Measurements from ENCODE around the gene CHST8. TPM values are rescaled to one million over a fixed set of nuclear protein-coding genes. Genes with fewer than 3 reads are reported as not detected.

Gene CHST8
- total RNA-seq, 5 donors from 2014 or later (not counting 1 experiment from before 2014, with no cell fraction given): not detected

GRCh38 chr19:33808399-33808798, 186.6 kb downstream of the CHST8 start:
- Mint-ChIP-seq H3K36me3 (no peaks in the 10 kb centered on the region), H3K9me3 (no peaks in the 10 kb centered on the region), H3K4me1 (peaks cover 0 to 17% (median 7%) of the 10 kb centered on the region in 3 donors), H3K27me3 (no peaks in the 10 kb centered on the region), H3K4me3 (no peak overlapping the region), H3K27ac (no peak overlapping the region)
- CTCF ChIA-PET: no interaction called here
- no peak for ATAC-seq (replicated peaks in 1 of 4)
- POLR2A ChIA-PET: no interaction called here
- Histone ChIP-seq H3K9me3 (no peaks in the 10 kb centered on the region), H3K27me3 (replicated peaks in 1 of 2; ENCODE audit: control insufficient read depth in 2 of 2, extremely low read depth in 1 of 2, insufficient read depth in 2 of 2, low read length in 1 of 2) (peaks cover 0 to 1% of the 10 kb centered on the region in 2 experiments), H3K4me3 (ENCODE audit: control insufficient read depth in 1 of 2, extremely low read depth in 1 of 2, low read length in 1 of 2) (no peak overlapping the region), H3K4me1 (ENCODE audit: control insufficient read depth in 1 of 2, extremely low read depth in 1 of 2, insufficient read depth in 2 of 2, low read length in 2 of 2) (peaks cover 0 to 21% of the 10 kb centered on the region in 2 experiments), H3K36me3 (ENCODE audit: control insufficient read depth in 2 of 2, extremely low read depth in 1 of 2, insufficient read depth in 1 of 2, low read length in 1 of 2) (no peaks in the 10 kb centered on the region), H3K27ac (ENCODE audit: low read length) (no peak overlapping the region)
- 75% methylated on average over 1 of the region's 1 CpG for WGBS (ENCODE audit: insufficient coverage)
- DNase-seq: no peak

GRCh38 chr19:33809960-33810359, 188.2 kb downstream of the CHST8 start:
- WGBS (ENCODE audit: insufficient coverage): 100% methylated on average over 1 of the region's 6 CpGs
- Mint-ChIP-seq H3K4me3 (no peak overlapping the region), H3K27me3 (no peaks in the 10 kb centered on the region), H3K27ac (no peak overlapping the region), H3K4me1 (peaks cover 0 to 17% (median 7%) of the 10 kb centered on the region in 3 donors), H3K9me3 (no peaks in the 10 kb centered on the region), H3K36me3 (no peaks in the 10 kb centered on the region)
- ATAC-seq (replicated peaks in 1 of 4): no peak
- ChIA-PET POLR2A (no interaction called here), CTCF (no interaction called here)
- DNase-seq: no peak
- Histone ChIP-seq H3K9me3 (no peaks in the 10 kb centered on the region), H3K4me3 (ENCODE audit: control insufficient read depth in 1 of 2, extremely low read depth in 1 of 2, low read length in 1 of 2) (no peak overlapping the region), H3K4me1 (ENCODE audit: control insufficient read depth in 1 of 2, extremely low read depth in 1 of 2, insufficient read depth in 2 of 2, low read length in 2 of 2) (peaks cover 0 to 21% of the 10 kb centered on the region in 2 experiments), H3K36me3 (ENCODE audit: control insufficient read depth in 2 of 2, extremely low read depth in 1 of 2, insufficient read depth in 1 of 2, low read length in 1 of 2) (no peaks in the 10 kb centered on the region), H3K27me3 (replicated peaks in 1 of 2; ENCODE audit: control insufficient read depth in 2 of 2, extremely low read depth in 1 of 2, insufficient read depth in 2 of 2, low read length in 1 of 2) (no peaks in the 10 kb centered on the region), H3K27ac (ENCODE audit: low read length) (no peak overlapping the region)

GRCh38 chr19:33810821-33811220, 189.1 kb downstream of the CHST8 start:
- peaks cover 0 to 4% of the 10 kb centered on the region in 2 experiments for H3K27me3 ChIP-seq (replicated peaks in 1 of 2; ENCODE audit: control insufficient read depth in 2 of 2, extremely low read depth in 1 of 2, insufficient read depth in 2 of 2, low read length in 1 of 2)
- Mint-ChIP-seq H3K4me1 (peaks cover 0 to 13% (median 7%) of the 10 kb centered on the region in 3 donors), H3K27ac (no peak overlapping the region), H3K36me3 (no peaks in the 10 kb centered on the region), H3K4me3 (no peak overlapping the region), H3K9me3 (no peaks in the 10 kb centered on the region), H3K27me3 (no peaks in the 10 kb centered on the region)
- ATAC-seq (replicated peaks in 1 of 4) (no peak), DNase-seq (no peak)
- ChIA-PET POLR2A (interaction anchor here in 1 of 2 donors (0.6 kb wide), 1 partner anchor 381 kb away, joined by 4 read pairs; no protein-coding TSS in a partner anchor), CTCF (no interaction called here)
- no peak overlapping the region for H3K27ac ChIP-seq (ENCODE audit: low read length)
- no peaks in the 10 kb centered on the region for H3K9me3 ChIP-seq
- H3K4me3 ChIP-seq (ENCODE audit: control insufficient read depth in 1 of 2, extremely low read depth in 1 of 2, low read length in 1 of 2): no peak overlapping the region
- H3K36me3 ChIP-seq (ENCODE audit: control insufficient read depth in 2 of 2, extremely low read depth in 1 of 2, insufficient read depth in 1 of 2, low read length in 1 of 2): no peaks in the 10 kb centered on the region
- peaks cover 0 to 13% of the 10 kb centered on the region in 2 experiments for H3K4me1 ChIP-seq (ENCODE audit: control insufficient read depth in 1 of 2, extremely low read depth in 1 of 2, insufficient read depth in 2 of 2, low read length in 2 of 2)
- 84% methylated on average over 10 of the region's 11 CpGs for WGBS (ENCODE audit: insufficient coverage)

DNA sequence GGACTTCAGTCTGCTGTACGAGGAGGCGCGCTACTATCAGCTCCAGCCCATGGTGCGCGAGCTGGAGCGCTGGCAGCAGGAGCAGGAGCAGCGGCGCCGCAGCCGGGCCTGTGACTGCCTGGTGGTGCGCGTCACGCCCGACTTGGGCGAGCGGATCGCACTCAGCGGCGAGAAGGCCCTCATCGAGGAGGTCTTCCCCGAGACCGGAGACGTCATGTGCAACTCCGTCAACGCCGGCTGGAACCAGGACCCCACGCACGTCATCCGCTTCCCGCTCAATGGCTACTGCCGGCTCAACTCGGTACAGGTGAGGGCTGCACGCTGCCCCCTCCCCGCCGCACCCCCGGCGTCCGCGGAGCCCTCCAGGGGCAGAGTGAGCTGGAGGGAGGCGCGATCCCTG, 189.5 kb downstream of the CHST8 start:
- H3K9me3 Mint-ChIP-seq: no peaks in the 10 kb centered on the region
- no peaks in the 10 kb centered on the region for H3K9me3 ChIP-seq
- H3K27me3 ChIP-seq (replicated peaks in 1 of 2; ENCODE audit: control insufficient read depth in 2 of 2, extremely low read depth in 1 of 2, insufficient read depth in 2 of 2, low read length in 1 of 2): peaks cover 0 to 6% of the 10 kb centered on the region in 2 experiments
- CTCF ChIA-PET: no interaction called here
- DNase-seq (no peak), ATAC-seq (replicated peaks in 1 of 4) (no peak)
- no peaks in the 10 kb centered on the region for H3K27me3 Mint-ChIP-seq
- H3K4me1 Mint-ChIP-seq: peaks cover 0 to 9% (median 4%) of the 10 kb centered on the region in 3 donors
- no peak overlapping the region for H3K27ac ChIP-seq (ENCODE audit: low read length)
- no peaks in the 10 kb centered on the region for H3K36me3 ChIP-seq (ENCODE audit: control insufficient read depth in 2 of 2, extremely low read depth in 1 of 2, insufficient read depth in 1 of 2, low read length in 1 of 2)
- no peak overlapping the region for H3K4me3 ChIP-seq (ENCODE audit: control insufficient read depth in 1 of 2, extremely low read depth in 1 of 2, low read length in 1 of 2)
- no peaks in the 10 kb centered on the region for H3K36me3 Mint-ChIP-seq
- H3K4me3 Mint-ChIP-seq: no peak overlapping the region
- POLR2A ChIA-PET: interaction anchor here in 1 of 2 donors (0.6 kb wide), 1 partner anchor 381 kb away, joined by 4 read pairs; no protein-coding TSS in a partner anchor
- H3K4me1 ChIP-seq (ENCODE audit: control insufficient read depth in 1 of 2, extremely low read depth in 1 of 2, insufficient read depth in 2 of 2, low read length in 2 of 2): peaks cover 0 to 9% of the 10 kb centered on the region in 2 experiments
- no peak overlapping the region for H3K27ac Mint-ChIP-seq
- WGBS (ENCODE audit: insufficient coverage): 97% methylated on average over 32 of the region's 41 CpGs

DNA sequence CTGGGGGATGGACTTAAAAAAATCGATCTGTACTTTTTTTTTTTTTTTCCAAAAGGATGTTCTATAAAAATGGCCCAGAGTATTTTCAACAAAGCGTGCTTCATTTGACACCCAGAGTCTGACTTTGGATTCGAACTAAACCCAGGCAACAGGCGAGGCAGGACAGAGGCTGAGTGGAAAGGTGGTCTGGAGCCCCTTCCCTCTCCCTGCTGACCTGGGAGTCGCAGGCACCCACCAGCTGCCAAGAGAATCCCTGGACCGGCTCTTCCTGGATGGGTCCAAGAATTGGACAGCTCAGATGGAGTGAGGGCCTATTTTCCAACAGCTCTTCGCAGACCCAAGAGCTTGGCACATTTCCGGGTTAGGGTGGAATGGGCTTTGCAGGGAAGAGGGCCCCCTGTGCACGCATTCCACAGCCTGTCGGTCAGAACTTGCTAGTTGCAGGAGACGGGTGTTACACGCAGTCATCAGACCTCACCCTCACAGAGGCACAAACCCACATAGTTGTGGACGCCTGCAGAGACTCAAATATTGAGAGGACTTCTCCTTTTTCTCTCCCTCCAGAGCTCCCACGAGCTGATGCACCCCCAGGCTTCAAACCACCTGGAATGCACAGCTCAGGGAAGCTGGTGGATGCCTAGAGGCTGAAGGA, 190.1 kb downstream of the CHST8 start:
- POLR2A ChIA-PET: no interaction called here
- peaks cover 0 to 6% of the 10 kb centered on the region in 2 experiments for H3K27me3 ChIP-seq (replicated peaks in 1 of 2; ENCODE audit: control insufficient read depth in 2 of 2, extremely low read depth in 1 of 2, insufficient read depth in 2 of 2, low read length in 1 of 2)
- no peaks in the 10 kb centered on the region for H3K9me3 ChIP-seq
- H3K4me1 ChIP-seq (ENCODE audit: control insufficient read depth in 1 of 2, extremely low read depth in 1 of 2, insufficient read depth in 2 of 2, low read length in 2 of 2): peaks cover 0 to 3% of the 10 kb centered on the region in 2 experiments
- no peak overlapping the region for H3K27ac ChIP-seq (ENCODE audit: low read length)
- no peak overlapping the region for H3K27ac Mint-ChIP-seq
- CTCF ChIA-PET: no interaction called here
- 93% methylated on average over 3 of the region's 14 CpGs for whole genome bisulfite sequencing (ENCODE audit: insufficient coverage)
- H3K4me3 ChIP-seq (ENCODE audit: control insufficient read depth in 1 of 2, extremely low read depth in 1 of 2, low read length in 1 of 2): no peak overlapping the region
- peaks cover 0 to 4% (median 0%) of the 10 kb centered on the region in 3 donors for H3K4me1 Mint-ChIP-seq
- H3K27me3 Mint-ChIP-seq: peaks cover 0 to under 1% of the 10 kb centered on the region in 2 donors
- no peak for ATAC-seq (replicated peaks in 1 of 4)
- H3K4me3 Mint-ChIP-seq: no peak overlapping the region
- no peaks in the 10 kb centered on the region for H3K36me3 Mint-ChIP-seq
- H3K36me3 ChIP-seq (ENCODE audit: control insufficient read depth in 2 of 2, extremely low read depth in 1 of 2, insufficient read depth in 1 of 2, low read length in 1 of 2): no peaks in the 10 kb centered on the region
- H3K9me3 Mint-ChIP-seq: no peaks in the 10 kb centered on the region
- no peak for DNase-seq

- no peak overlapping the region for H3K4me3 ChIP-seq (ENCODE audit: control insufficient read depth in 1 of 2, extremely low read depth in 1 of 2, low read length in 1 of 2)
- H3K27ac Mint-ChIP-seq: no peak overlapping the region
- ChIA-PET POLR2A (no interaction called here), CTCF (no interaction called here)
- peaks cover 0 to 8% (median 0%) of the 10 kb centered on the region in 3 donors for H3K4me1 Mint-ChIP-seq
- H3K4me1 ChIP-seq (ENCODE audit: control insufficient read depth in 1 of 2, extremely low read depth in 1 of 2, insufficient read depth in 2 of 2, low read length in 2 of 2): no peaks in the 10 kb centered on the region
- H3K27ac ChIP-seq (ENCODE audit: low read length): no peak overlapping the region
- no peaks in the 10 kb centered on the region for H3K9me3 Mint-ChIP-seq
- H3K27me3 Mint-ChIP-seq: peaks cover 0 to 3% of the 10 kb centered on the region in 2 donors
- no peaks in the 10 kb centered on the region for H3K36me3 Mint-ChIP-seq
- H3K4me3 Mint-ChIP-seq: no peak overlapping the region
- DNase-seq (no peak), ATAC-seq (replicated peaks in 1 of 4) (no peak)
- H3K36me3 ChIP-seq (ENCODE audit: control insufficient read depth in 2 of 2, extremely low read depth in 1 of 2, insufficient read depth in 1 of 2, low read length in 1 of 2): no peaks in the 10 kb centered on the region
- H3K9me3 ChIP-seq: no peaks in the 10 kb centered on the region
- peaks cover 0 to 6% of the 10 kb centered on the region in 2 experiments for H3K27me3 ChIP-seq (replicated peaks in 1 of 2; ENCODE audit: control insufficient read depth in 2 of 2, extremely low read depth in 1 of 2, insufficient read depth in 2 of 2, low read length in 1 of 2)
- WGBS (ENCODE audit: insufficient coverage): 86% methylated on average over 28 of the region's 28 CpGs
These were observed 190.9 kb downstream of the CHST8 start for GRCh38 chr19:33812388-33813330.
